ENCODE data around the gene IVL.
A peak's percentile ranks its signal among the peaks of the same experiment; 100 is the strongest.

Gene IVL

GRCh38 chr1:152959273-152959672, 50.9 kb downstream of the IVL start:
- H3K79me2 ChIP-seq (ENCODE audit: low read length) = no peaks in the 10 kb centered on the region
- no peaks in the 10 kb centered on the region for H3K27me3 ChIP-seq (replicated peaks; ENCODE audit: insufficient read depth, low read length)
- H3K27ac ChIP-seq (ENCODE audit: low read length) = no peak overlapping the region
- H2AFZ ChIP-seq (ENCODE audit: low read length) = no peak overlapping the region
- H3K4me3 ChIP-seq (ENCODE audit: low read length) = no peak overlapping the region
- TF ChIP-seq EZH2phosphoT487 (IDR thresholded peaks at IDR 0.05; ENCODE audit: low read length) = no peak
- no peak for TF ChIP-seq EZH2 (optimal IDR thresholded peaks at IDR 0.05; ENCODE audit: low read depth, low read length)
- TF ChIP-seq CTCF (IDR thresholded peaks at IDR 0.05; ENCODE audit: low read length) = no peak
- no peak overlapping the region for H3K9ac ChIP-seq (ENCODE audit: low read length)
- H4K20me1 ChIP-seq (ENCODE audit: insufficient read depth, low read length) = no peaks in the 10 kb centered on the region
- no peaks in the 10 kb centered on the region for H3K4me1 ChIP-seq (ENCODE audit: low read length)
- H3K36me3 ChIP-seq (replicated peaks; ENCODE audit: insufficient read depth, low read length) = no peaks in the 10 kb centered on the region
- H3F3A ChIP-seq (ENCODE audit: insufficient read depth, low read length) = no peaks in the 10 kb centered on the region
- H3K9me2 ChIP-seq (replicated peaks; ENCODE audit: insufficient read depth, low read length) = no peaks in the 10 kb centered on the region
- H3K4me2 ChIP-seq (ENCODE audit: low read depth, low read length) = no peak overlapping the region
- no peak for DNase-seq
- H3K9me3 ChIP-seq (replicated peaks; ENCODE audit: insufficient read depth, low read length) = no peaks in the 10 kb centered on the region

GRCh38 chr1:152959801-152960451, 51.6 kb downstream of the IVL start:
- no peaks in the 10 kb centered on the region for H3K9me3 ChIP-seq (replicated peaks; ENCODE audit: insufficient read depth, low read length)
- no peaks in the 10 kb centered on the region for H3K4me1 ChIP-seq (ENCODE audit: low read length)
- no peaks in the 10 kb centered on the region for H3K79me2 ChIP-seq (ENCODE audit: low read length)
- H3K27ac ChIP-seq (ENCODE audit: low read length) = no peak overlapping the region
- no peak overlapping the region for H3K9ac ChIP-seq (ENCODE audit: low read length)
- H2AFZ ChIP-seq (ENCODE audit: low read length) = no peak overlapping the region
- no peaks in the 10 kb centered on the region for H3K36me3 ChIP-seq (replicated peaks; ENCODE audit: insufficient read depth, low read length)
- H3K27me3 ChIP-seq (replicated peaks; ENCODE audit: insufficient read depth, low read length) = no peaks in the 10 kb centered on the region
- H3K9me2 ChIP-seq (replicated peaks; ENCODE audit: insufficient read depth, low read length) = no peaks in the 10 kb centered on the region
- H3F3A ChIP-seq (ENCODE audit: insufficient read depth, low read length) = no peaks in the 10 kb centered on the region
- DNase-seq = no peak
- no peaks in the 10 kb centered on the region for H4K20me1 ChIP-seq (ENCODE audit: insufficient read depth, low read length)
- TF ChIP-seq CTCF (IDR thresholded peaks at IDR 0.05; ENCODE audit: low read length) = no peak
- TF ChIP-seq EZH2 (optimal IDR thresholded peaks at IDR 0.05; ENCODE audit: low read depth, low read length) = no peak
- no peak for TF ChIP-seq EZH2phosphoT487 (IDR thresholded peaks at IDR 0.05; ENCODE audit: low read length)
- H3K4me2 ChIP-seq (ENCODE audit: low read depth, low read length) = no peak overlapping the region
- no peak overlapping the region for H3K4me3 ChIP-seq (ENCODE audit: low read length)

- no peaks in the 10 kb centered on the region for H3K36me3 ChIP-seq (replicated peaks; ENCODE audit: insufficient read depth, low read length)
- H3K27me3 ChIP-seq (replicated peaks; ENCODE audit: insufficient read depth, low read length) = no peaks in the 10 kb centered on the region
- no peaks in the 10 kb centered on the region for H3K4me1 ChIP-seq (ENCODE audit: low read length)
- no peak for DNase-seq
- no peak overlapping the region for H3K4me2 ChIP-seq (ENCODE audit: low read depth, low read length)
- no peak overlapping the region for H3K27ac ChIP-seq (ENCODE audit: low read length)
- no peaks in the 10 kb centered on the region for H4K20me1 ChIP-seq (ENCODE audit: insufficient read depth, low read length)
- TF ChIP-seq EZH2 (optimal IDR thresholded peaks at IDR 0.05; ENCODE audit: low read depth, low read length) (no peak), CTCF (IDR thresholded peaks at IDR 0.05; ENCODE audit: low read length) (peak; percentile 17; the same call in 1 of the 2 replicates)
- H3K79me2 ChIP-seq (ENCODE audit: low read length) = no peaks in the 10 kb centered on the region
- H3K9me2 ChIP-seq (replicated peaks; ENCODE audit: insufficient read depth, low read length) = no peaks in the 10 kb centered on the region
- H3K9me3 ChIP-seq (replicated peaks; ENCODE audit: insufficient read depth, low read length) = no peaks in the 10 kb centered on the region
- no peak overlapping the region for H3K9ac ChIP-seq (ENCODE audit: low read length)
- H3F3A ChIP-seq (ENCODE audit: insufficient read depth, low read length) = no peaks in the 10 kb centered on the region
- no peak overlapping the region for H2AFZ ChIP-seq (ENCODE audit: low read length)
- no peak overlapping the region for H3K4me3 ChIP-seq (ENCODE audit: low read length)
Observed at GRCh38 chr1:152960452-152961044, 52.2 kb downstream of the IVL start.
